DND-41 (cell line): ENCODE measurements around the gene GABRG3.

Experiments used
- EZH2 ChIP-seq: IDR thresholded peaks from 3 replicates; pipeline ENCODE4 v1.6.1; 2012; ENCODE audit warnings: borderline replicate concordance, low read depth, mild to moderate bottlenecking, moderate library complexity, low read length, inconsistent platforms; ENCODE audit not compliant: severe bottlenecking
- TF ChIP-seq, protein P1 (sequence below): IDR thresholded peaks from 2 replicates; pipeline ENCODE4 v1.5.1; 2012; ENCODE audit warnings: borderline replicate concordance, low read length, moderate library complexity, mild to moderate bottlenecking; ENCODE audit not compliant: poor library complexity, severe bottlenecking; ENCODE audit errors: extremely low read depth

- TF ChIP-seq, protein P1, sequence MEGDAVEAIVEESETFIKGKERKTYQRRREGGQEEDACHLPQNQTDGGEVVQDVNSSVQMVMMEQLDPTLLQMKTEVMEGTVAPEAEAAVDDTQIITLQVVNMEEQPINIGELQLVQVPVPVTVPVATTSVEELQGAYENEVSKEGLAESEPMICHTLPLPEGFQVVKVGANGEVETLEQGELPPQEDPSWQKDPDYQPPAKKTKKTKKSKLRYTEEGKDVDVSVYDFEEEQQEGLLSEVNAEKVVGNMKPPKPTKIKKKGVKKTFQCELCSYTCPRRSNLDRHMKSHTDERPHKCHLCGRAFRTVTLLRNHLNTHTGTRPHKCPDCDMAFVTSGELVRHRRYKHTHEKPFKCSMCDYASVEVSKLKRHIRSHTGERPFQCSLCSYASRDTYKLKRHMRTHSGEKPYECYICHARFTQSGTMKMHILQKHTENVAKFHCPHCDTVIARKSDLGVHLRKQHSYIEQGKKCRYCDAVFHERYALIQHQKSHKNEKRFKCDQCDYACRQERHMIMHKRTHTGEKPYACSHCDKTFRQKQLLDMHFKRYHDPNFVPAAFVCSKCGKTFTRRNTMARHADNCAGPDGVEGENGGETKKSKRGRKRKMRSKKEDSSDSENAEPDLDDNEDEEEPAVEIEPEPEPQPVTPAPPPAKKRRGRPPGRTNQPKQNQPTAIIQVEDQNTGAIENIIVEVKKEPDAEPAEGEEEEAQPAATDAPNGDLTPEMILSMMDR = no peak
- TF ChIP-seq EZH2 = no peak
These were observed 120.4 kb downstream of the GABRG3 start for GRCh38 chr15:27091270-27091940.
